Measurements from ENCODE around the gene PCNT.
"Not testable (repeated sequence)": the region's sequence is repeated elsewhere in the genome, so short reads cannot be mapped to it uniquely, and the experiment has no call there.

PCNT gene

DNA sequence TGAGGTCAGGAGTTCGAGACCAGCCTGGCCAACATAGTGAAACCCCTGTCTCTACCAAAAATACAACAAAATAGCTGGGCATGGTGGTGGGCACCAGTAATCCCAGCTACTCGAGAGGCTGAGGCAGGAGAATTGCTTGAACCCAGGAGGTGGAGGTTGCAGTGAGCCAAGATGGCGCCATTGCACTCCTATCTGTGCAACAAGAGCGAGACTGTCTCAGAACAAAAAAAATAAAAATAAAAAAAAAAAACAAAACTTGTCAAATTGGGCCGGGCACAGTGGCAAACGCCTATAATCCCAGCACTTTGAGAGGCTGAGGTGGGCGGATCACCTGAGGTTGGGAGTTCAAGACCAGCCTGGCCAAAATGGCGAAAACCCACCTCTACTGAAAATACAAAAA lies 13.7 kb upstream of the PCNT start:
- DNase-seq: not testable (repeated sequence)

DNA sequence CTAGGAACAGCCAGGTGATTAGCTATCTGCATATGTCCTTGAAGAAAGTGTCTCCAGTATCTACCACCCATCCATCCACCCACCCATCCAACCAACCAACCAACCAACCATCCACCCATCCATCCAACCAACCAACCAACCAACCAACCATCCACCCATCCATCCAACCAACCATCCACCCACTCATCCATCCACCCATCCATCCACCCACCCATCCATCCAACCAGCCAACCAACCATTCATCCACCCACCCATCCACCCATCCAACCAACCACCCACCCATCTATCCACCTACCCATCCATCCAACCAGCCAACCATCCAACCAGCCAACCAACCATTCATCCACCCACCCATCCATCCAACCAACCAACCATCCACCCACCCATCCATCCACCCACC lies 12.4 kb upstream of the PCNT start:
- no peak for DNase-seq

DNA sequence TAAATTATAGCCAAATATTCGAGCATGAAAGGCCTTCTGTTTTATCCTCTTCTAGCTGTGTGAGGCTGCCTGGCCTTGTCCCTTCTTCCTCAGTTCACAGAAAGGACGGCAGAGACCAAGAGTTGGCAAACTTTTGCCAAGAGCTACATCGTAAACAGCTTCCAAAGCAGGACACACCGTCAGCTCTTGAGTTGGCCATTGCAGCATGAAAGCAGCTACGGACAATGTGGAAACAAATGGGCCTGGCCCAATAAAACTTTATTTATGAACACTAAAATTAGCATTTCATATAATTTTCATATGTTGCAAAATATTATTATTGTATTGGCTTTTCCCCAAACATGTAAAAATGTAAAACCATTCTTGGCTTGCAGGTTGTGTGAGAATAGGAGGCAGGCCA lies 11.0 kb upstream of the PCNT start:
- DNase-seq: no peak

DNA sequence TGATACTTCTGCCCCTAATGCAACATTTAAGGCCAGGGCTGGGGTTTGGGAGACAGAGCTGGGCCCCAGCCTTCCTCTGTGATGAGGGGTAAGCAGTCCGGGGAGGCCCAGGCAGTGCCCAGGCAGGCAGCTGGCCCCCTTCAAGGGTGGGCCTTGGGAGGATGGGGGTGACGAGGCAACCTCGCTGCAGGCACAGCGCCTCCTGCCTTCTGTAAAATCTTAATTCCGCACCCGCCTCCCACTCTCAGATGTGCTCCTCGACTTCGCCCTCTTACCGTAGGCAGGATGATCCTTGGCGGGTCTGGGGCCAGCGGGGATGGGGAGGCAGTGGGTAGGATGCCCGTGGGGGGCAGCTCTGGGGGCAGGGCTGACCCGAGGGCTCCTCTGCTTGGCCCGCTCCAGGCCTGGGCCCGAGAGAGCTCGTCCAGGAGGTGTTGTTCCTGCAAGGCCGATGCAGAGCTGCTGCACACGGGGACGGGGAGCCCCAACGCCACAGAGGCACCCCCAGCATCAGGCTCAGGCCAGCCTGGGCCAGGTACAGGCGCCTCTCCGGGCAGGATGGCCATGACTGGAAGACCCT lies 9.4 kb upstream of the PCNT start:
- no peak for DNase-seq

DNA sequence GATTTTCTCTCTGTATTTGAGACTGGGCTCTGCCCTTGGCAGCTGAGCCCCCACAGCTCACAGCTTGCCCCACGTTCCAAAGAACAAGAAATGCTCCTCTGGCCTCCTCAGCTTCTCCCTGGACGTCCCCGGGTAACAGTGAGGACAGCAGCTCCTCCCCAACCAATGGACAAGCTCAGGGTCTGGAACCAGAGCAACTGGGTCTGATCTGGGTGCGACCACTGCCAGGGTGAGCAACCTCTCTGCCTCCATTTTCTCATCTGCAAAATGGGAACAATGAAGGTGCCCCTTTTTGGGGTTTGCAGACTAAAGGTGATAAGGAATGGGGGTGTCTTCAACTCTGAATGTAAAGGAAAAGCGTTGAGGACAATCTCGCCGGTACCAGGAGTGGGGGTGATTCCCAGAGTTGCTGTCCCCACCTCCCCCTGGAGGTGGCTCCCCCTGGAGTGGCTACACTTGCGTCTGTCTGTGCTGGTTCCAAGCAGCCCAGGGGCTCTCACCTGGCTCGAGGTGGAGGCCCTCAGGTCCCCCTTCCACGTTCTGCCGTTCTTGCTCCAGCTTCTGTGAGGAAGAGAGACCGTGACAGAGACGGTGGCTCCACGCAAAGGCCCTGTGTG lies 7.1 kb upstream of the PCNT start:
- no peak for DNase-seq

DNA sequence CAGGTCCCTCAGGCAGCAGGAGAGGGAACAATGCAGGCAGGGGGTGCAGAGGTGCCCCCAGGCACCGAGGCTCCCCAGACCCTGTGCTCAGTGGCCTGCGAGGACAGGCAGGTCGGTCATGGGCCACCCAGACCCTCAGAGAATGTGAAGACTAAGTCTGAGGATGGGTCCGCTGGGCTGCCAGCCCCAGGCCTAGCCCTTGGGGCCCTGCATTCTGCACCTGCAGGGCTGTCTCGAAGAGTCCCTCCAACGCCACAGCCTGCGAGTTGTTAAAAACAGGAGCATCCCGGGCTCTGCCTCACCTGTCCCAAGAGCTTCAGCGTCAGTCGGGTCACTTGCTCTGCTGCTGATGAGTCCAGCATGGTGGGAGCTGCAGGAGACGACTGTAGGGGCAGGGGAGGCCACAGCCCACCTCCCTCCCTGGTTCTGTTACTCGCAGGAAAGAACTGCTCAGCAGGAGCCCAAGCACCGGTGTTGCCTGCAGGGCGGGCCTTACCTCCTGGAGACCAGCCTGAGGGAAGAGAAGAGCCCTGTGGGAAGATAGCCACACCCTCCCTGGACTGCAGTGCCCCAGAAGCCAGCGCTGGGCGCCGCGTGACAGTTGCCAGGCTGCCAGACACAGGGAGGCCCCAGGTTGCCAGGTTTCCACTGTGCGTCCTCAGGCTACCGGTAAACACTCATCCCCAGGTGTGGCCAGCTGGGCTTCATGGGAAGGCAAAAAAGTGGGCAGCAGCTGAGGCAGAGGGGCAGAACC lies 6.1 kb upstream of the PCNT start:
- DNase-seq: no peak

DNA sequence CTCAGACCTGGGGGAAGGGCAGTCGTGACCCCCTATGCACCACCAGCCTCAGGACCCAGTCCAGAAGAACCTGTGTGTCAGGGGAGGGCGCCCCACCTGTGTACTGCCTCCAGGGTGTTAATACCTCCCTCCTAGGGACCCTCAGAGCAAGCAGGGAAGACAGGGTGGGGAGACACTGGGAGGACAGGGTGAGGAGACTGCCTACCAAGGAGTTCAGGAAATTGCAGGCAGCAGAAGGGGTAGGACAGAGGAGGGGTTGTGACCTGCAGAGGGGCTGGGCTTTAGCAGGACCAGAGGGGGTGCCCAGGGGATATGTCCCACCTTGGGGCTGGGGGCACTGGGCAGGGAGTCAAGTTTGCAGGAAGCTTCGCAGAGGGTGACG lies 5.5 kb upstream of the PCNT start:
- DNase-seq: no peak

DNA sequence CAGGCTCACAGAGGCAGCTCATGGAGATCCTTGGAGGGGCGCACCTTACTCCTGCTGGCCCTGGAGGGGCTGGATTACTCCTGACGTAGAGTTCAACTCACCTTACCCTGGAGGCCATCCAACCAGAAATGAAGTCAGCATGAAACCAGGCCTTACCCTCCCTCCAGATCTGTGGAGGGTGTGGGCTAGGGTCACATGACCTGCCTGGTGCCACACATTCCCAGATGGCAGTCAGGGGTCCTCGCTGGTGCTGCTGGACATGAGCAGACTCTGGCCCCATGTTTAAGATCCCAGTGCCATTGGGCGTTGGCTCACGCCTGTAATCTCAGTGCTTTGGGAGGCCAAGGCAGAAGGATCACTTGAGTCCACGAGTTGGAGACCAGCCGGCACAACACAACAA lies 4.8 kb upstream of the PCNT start:
- DNase-seq: no peak

DNA sequence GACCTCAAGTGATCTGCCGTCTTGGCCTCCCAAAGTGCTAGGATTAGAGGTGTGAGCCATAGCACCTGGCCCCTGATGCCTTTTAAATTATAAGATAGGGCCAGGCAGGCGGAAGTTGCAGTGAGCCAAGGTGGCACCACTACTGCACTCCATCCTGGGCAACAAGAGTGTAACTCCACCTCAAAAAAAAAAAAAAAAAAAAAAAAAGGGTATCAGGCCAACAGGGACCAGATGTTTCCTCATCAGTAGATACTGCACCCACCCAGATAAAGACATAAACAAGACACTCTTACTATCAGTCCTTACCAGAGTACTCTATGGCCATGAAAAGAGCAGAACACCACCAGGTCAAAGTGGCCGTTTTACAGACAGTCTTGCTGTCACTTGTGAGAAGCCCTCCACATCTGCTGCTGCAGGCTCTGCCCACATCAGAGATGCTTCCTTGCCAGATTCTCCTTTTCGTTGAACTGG lies 3.6 kb upstream of the PCNT start:
- DNase-seq: no peak

DNA sequence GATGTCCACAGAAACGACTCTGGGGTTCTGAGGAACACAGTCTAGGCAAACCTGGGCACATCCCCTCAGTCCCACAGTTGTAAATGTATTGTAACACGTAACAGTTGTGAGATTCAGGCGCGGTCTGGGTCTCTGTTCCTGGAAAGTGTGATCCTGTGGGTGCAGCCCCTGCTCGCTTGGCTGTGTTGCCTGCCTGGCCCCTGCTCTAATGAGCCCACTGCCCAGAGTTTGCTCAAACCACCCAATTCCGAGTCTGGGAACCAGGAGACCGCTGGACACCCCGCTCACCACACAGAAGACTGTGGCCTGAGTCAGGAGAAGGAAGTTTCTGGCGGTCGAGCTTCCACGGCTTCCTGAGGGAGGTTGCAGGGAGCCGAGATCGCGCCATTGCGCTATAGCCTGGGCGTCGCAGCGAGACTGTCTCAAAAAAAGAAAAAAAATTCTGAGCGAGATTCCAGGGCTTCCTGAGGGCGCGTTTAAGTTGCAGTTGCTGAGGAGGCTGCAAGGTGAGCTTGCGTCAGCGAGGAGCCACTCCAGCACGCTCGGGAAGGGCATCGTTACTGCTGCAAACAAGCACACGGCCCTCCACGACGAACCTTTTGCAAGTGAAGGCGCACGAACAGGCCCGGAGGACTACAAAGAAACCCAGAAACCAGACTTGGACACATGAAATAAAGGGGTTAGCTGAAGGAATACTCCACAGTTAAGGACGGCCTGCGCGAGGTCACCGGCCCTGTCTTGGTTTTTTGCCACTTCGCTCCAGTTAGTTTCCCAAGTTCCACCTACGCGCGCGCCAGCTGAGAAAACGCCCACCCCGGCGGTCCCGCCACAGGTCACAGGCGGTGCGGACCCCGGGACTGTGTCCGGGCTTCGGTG lies 1.4 kb upstream of the PCNT start:
- no peak for DNase-seq

DNA sequence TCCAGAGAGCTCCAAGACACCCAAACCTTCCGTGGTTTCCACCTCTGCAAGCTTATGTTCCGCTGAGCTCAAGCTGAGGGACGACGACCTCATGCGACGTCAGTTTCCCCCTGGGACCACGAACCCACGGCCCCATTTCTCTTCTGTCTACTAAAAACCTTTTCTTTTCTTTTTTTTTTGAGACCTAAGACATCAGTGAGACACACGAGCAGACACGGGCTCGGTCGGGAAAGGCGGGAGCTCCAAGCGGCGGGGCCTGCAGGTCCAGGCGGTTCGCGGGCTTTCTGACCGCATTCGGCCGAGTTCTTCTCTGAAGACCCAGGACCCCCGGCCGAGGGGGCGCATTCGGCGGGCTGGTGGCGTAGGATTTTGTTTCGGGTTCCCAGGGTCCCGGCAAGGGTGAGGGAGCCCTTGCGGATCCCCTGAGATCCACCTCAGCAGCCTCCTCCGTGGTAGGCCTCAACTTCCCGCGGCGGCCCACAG lies 688 bp upstream of the PCNT start:
- no peak for DNase-seq

DNA sequence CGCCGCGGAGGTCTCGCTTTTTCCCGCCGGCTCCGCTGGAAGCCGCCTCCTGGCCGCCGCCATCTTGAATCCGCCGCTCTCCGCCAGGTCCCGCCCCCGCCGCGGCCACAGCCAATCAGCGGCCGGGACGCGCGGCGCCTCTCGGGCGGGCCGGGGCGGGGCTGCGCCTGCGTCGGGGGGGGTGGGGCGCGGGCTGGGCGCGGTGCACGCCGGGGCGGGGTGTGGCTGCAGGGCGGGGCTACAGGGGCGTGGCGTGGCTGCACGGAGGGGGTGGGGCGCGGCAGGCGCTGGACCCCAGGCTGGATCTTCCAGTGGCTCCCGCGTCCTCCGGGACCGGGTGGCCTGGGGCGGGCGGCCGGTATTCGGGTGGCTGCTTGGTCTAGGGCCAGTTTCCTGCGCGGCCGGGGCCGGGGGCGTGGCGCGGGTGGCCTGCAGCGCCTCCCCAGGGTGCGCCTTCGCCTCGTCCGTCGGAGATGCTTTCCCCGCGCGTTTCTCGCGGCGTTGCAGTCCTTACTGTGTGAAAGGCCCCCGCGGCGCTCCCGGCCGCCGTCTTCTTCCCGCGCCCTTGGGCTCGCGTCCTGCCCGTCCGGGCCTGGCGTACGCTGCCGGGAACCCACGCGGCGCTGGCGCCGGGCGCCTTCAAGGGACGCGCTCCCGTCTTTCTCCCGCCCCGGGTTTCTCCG lies 575 bp downstream of the PCNT start:
- peak; percentile 78 to 92 (median 90) for DNase-seq

DNA sequence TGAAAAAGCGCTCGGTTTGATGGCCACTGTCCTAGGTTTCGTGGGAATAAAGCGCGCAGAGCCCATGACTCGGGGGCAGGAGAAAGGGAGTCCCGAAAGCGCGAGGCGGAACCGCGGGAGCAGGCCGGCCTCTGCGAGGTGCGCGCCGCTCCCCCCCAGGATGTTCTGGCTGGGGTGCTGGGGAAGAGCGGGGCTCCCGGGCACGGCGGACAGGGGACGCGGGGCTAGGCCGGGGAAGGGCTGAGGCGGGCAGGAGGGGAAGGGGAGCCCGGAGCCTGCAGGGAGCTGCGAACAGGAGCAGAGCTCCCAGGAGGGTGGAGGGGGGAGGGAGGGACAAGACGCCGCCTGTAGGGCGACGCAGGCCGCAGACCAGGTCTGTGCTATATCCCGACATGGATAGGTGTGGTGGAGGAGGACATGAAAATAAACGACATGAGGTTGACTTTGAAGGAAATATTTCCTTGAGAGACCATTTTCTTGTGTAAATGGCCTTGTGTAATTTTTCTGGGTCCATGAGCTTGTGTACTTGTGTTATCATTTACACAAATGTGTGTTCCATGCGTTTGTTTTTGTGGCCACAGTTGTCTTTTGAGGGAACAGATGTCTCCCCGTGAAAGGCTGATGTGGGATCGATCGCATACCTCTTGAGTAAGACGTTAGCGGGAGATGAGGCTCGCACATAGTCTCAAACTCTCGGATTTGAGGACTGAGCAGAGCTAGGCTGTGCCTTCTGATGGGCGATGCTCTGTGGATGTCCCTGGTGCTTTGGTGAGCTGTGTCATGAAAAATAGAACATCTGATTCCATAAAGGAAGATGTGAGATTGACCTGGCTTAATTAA lies 1.3 kb downstream of the PCNT start:
- DNase-seq: peak in 3 of 4 experiments; percentile 7 to 34 (median 30)

DNA sequence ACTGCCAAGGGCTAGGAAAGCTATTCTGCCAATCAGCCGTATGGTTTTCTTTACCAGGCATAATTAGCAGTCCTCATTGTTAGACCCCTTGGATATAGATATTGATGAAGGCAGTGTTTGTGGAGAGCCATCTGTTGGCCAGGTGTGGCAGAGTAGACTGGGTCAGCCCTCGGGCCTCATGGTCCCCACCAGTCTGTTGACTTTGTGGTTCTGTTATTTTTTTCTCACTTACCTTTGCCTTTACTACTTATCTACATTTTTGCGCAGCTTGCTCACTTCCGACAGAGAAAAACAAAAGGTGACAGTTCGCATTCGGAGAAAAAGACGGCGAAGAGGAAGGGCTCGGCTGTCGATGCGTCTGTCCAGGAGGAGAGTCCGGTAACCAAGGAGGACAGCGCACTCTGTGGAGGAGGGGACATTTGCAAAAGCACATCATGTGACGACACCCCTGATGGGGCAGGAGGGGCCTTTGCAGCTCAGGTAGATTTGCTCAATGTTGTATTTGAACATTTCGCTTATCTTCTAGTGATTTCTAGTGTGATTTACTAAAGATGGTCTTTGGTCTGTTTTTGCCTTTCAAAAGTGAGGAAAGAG lies 2.3 kb downstream of the PCNT start:
- no peak for DNase-seq

DNA sequence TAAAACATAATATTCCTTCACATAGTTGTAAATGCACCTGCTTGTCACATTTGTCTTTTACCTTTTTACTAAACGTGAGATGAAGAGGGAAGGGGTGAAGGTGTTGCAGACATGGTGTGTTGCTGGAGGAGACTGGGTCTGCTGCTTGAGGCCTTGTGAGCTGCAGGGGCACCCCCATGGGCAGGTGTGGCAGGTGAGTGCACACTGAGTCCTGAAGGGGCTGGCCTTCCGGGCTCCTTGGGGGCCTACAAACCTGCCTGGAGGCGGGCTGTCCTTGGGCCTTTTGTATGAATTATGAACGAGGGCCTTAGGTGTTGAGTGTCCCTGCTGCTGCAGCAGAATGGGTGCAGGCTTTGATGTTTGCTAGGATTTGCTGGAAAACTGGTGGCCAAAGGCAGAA lies 3.8 kb downstream of the PCNT start:
- DNase-seq: no peak

DNA sequence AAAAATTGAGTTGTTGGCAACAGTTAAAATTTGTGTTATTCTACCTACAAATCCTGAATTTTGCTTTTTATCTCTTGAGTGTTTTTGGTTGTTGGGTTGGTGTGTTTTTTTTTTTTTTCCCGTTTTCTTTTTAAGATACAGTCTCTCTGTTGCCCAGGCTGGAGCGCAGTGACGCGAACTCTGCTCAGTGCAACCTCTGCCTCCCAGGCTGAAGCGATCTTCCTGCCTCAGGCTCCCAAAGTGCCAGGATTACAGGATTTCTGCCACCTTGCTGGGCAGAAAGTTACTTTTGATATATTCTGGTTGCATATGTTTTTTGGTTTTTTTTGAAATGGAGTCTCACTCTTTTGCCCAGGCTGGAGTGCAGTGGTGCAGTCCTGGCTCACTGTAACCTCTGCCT lies 4.2 kb downstream of the PCNT start:
- DNase-seq: no peak

DNA sequence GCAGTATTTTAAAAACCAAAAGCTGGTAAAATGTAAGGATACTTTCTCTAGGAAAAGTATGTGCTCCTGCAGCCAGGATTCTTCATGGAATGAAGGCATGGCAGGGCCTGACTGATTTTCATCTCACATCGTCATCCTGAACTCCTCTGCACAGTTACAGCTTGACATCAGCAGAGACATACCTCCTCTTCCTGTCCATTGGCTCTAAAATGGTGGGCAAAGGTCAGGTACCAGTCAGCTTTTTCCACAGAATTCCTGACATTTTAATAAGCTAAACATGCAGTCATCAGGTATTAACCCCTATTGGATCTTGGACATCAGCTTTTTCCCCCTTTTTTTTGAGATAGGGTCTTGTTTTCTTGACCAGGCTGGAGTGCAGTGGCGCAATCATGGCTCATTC lies 5.8 kb downstream of the PCNT start:
- no peak for DNase-seq

DNA sequence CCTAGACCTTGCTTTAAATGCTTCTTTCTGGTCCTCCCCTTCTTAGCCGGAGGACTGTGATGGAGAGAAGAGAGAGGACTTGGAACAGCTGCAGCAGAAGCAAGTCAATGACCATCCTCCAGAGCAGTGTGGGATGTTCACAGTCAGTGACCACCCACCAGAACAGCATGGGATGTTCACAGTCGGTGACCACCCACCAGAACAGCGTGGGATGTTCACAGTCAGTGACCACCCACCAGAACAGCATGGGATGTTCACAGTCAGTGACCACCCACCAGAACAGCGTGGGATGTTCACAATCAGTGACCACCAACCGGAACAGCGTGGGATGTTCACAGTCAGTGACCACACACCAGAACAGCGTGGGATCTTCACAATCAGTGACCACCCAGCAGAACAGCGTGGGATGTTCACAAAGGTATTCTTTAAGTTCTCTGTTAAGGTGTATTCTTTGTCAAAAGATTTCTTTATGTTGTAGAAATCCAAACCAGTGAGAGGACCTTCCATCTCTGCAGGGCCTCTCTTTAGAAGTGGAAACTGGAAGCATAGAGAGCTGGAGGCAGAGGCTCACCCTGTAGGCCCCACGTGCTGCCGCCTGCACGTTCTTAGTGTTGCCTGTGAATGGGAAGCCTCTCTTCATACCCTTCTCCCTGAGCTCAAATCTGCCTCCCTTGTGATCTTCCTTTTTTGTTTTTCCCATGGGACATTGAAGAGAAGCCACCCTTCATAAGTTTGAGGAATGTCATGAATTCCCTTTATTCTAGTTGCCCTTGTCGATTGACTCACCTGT lies 10.6 kb downstream of the PCNT start:
- no peak for DNase-seq

DNA sequence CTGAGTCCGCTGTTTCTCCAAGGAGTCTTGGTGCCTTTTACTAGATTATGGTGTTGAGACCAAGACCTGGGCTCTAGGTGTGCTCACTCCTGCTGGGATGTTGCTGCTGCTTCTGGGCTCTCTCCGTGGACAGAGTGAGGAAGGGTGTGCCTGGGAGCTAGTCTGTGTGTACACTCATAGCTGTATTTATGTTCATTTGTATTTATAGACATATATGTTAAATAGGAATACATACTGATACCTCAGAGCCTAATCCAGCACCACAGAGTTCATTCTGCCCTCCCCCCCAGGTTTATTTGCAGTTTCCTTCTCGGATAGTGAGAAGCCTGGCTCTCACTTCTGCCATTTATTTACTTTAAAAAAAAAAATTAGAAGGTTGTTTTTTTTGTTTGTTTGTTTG lies 12.6 kb downstream of the PCNT start:
- DNase-seq: no peak

DNA sequence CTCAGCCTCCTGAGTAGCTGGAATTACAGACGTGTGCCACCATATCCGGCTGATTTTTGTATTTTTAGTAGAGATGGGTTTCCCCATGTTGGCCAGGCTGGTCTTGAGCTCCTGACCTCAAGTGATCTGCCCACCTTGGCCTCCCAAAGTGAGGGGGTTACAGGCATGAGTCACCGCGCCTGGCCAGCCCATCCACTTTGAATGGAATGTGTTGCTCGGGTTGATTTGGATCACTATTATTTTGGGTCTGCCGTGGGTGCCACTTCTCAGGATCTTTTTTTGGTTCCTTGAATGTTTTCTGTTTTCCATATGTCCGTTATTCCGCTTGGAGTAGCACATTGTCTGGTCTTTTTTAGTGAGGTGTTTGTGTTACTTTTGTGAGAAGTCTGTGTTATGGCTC lies 17.0 kb downstream of the PCNT start:
- no peak for DNase-seq
